Stimulated activated CD8-positive, alpha-beta memory T cell treated with anti-CD3 and anti-CD28 coated beads, Interleukin-12 subunit alpha, Interleukin-12 subunit beta, amount 100 ng/mL, for 24 hours (primary cell): ENCODE measurements around the gene ACOXL.
"Not testable (repeated sequence)": the region's sequence is repeated elsewhere in the genome, so short reads cannot be mapped to it uniquely, and the experiment has no call there.

Source experiments
- DNase-seq: peaks from one replicate; pipeline ENCODE4 v3.0.0-alpha.2; 2020; ENCODE audit errors: extremely low read depth

ACOXL gene

DNA sequence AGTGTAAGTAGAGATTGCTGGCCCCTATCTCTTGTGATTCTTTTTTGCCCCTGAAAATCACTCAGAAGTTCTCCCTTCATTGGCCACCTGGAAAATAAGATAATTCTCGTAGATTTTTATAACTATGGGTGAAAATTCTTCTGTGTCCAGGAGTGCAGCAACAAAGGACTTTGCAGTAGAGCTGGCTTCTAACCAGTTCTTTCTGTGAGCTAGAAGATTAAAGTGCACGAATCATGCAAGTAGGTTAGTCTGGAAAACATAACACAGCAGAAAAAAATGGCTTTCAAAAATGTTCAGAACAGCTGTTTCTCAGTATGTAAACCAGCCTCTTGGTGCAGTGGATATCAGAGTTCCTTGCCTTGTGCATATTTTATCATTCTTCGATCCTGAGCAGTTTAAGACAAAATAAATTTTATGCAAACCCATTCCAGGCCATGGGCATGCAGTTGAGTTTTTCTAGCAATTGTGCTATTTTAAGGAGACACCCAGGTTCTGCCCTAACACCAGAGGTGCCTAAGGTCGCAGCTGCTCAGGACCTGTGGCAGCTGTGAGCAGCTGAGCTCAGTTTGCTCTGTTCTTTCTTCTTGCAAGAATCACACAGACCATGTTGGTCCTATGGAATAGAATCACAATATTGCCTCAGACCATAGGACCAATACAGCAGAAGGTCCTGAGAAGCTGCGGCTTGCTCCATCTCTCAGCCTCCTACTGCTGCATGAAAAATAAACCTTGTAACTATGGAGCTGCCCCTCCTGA is 307.4 kb downstream of the ACOXL start:
- DNase-seq, result no peak

DNA sequence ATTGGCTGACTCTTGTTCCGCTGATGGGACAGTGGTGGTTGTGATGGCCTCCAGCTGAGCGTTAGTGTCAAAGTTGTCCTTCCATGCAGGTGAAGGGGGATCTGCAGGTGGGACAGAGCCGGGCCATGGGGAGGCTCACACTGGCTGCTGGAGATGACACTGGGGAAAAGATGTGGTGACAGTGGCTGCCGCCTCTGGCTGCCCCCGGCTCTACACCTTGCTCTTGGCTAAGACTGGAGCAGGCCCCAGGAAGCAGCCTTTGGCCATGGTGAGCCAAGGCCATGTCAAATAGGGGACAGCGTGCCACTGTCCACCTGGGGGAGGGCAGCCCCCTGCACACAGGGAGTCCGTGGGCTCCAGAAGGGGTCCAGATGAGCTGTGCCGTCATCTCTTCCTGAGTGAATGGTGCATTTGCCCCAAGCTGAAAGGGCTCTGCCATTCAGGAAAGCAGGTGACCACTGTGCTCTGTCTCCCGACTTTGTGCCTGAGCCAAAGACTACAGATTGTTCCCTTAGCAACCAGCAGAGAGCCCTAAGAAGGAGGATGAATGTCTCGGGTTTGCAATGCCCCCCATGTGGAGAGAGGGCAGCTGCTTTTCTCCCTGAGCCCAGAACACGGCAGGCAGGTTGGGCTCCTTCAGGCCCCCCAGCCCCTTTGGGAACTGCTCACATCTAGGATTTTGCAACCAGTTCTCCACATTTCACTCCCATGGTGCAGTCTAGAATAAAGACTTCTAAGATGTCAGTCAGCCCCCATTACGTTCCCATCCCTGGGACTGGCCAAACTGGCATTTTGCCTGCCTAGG is 309.2 kb downstream of the ACOXL start:
- no peak for DNase-seq

DNA sequence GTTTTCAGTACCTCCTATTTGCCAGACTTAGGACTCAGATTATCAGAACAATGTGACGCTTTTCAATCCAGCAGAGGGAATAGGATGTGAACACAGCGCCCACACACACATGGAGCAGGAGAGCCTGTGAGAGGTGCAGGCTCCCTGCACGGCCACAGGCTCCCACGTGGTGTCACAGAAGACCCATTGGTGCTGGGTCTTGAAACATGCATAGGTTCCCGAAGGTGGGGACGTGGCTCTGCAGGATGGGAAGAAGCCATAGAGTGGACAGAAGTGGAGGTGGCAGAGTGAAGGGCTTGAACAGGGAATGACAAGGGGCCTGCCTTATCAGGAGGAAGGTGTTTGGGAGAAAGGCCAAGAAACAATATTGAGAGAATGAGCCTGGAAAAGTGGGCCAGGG is 309.9 kb downstream of the ACOXL start:
- no peak for DNase-seq

DNA sequence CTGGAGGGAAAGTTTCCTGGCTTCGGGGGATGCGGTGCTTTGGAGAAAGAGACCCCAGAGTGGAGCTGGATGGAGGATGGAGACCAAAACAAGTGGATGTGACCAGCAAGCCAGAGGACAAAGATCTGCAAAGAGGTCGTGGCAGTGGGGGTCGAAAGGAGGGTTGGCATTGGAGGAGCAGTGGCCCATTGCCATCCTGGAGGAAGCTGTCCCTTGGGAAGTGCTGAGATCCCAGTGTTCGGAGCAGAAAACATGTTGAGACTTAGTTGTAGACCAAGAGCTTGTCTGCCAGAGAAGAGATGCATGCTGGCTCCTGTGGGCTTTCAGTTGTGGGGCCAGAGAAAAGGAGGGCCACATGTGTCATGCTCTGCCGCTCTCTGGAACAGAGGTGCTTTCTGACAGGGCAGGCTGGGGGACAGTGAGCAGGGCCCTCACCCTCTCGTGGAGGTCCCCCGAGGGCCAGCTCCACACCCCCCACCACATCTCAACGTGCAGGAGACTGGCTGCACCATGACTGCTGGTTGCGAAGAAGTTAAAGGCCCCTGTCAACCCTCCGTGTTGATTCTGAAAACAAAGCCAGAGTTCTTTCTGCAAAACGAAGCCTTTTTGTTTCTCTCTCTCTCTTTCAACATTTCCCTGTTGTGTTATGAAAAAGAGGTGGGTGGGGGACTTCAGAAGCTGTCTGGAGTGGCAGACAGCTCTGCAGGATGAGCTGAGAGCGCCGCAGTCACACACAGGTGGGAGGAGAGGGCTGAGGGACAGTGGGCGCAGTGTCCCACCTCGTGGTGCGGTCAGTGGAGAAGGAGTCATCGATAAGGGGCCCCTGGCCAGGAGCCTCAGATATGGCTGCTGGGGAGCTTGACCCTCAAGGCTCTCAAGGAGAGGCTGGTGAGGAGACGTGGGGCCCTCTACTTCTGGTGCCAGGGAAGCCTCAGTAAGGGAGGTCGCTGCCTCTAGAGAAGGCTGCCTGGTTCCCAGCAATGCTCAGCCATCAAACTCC is 310.7 kb downstream of the ACOXL start:
- no peak for DNase-seq

DNA sequence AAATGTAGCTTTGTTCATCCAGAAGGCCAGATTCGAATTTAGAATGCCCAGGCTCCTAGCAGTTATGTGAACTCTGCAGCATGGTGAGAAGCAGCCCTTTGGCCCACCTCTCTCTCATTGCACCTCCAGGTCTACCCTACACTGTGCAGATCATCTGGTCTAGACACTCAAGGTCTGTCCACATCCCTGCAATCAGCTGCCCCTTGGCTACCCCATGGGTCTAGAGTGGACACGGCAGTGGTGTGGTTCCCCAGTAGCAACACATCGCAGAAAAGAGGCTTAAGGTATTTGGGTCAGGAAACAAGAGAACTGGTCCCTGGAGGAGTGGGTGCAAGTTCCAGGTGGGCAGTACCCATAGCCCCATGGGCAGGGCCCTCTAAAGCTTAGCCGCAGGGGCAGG is 311.7 kb downstream of the ACOXL start:
- no peak for DNase-seq

DNA sequence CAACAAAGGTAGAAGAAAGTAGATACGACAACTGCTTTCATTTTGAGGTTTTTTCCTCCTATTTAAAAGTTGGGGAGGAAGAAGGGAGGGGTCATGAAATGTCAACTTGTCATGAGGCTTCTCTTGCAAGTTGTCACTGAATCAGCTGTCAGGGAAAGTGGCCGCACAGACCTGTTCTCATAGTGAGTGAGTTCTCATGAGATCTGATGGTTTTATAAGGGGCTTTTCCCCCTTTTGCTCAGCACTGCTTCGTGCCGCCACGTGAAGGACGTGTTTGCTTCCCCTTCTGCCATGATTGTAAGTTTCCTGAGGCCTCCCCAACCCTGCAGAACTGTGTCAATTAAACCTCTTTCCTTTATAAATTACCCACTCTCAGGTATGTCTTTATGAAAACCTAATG is 312.9 kb downstream of the ACOXL start:
- not testable (repeated sequence) for DNase-seq

DNA sequence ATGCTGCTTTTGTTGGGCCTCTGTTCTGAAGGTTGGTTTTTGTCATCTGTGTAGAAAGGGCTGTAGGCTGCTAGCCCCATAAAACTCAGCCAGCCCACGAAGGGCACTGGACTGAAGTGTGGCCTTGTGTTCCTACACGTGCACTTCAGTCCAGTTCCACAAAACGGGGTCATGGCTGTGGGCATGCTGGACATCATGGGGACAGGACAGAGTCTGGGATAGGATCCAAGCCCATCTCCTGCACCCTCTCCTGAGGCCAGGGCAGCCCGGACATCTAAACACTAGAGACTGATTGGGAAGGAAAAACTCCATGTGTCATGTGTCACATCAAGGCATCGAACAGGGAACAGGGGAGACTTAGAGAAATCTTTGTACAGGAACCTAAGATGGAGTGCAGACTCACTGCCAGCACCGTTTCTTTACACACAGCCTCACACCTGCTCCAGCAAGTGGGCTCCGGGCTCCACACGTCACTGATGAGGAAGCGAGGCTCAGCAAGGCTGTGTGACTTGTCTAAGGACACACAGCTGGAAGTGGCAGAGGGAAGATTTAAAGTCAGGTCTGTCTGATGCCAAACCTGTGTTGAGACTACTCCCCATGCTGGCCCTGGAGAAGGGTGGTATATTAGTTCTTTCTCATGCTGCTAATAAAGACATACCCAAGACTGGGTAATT is 313.5 kb downstream of the ACOXL start:
- no peak for DNase-seq

DNA sequence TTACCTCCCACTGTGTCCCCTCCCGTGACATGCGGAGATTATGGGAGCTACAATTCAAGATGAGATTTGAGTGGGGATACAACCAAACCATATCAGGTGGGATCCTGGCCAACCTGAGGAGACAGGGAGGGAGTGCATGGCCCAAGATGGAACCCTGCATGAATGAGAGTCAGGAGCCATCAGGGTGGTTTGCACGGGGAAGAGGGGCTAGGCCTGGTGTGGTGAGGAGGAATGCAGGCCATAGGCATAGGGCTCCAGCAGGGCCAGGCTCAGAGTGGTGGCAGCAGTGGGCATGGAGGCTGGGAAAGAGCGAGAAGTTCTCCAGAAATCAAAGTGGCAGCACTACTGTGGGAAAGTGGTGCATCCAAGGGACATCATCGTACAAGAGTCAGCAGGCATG is 314.3 kb downstream of the ACOXL start:
- DNase-seq, result no peak

DNA sequence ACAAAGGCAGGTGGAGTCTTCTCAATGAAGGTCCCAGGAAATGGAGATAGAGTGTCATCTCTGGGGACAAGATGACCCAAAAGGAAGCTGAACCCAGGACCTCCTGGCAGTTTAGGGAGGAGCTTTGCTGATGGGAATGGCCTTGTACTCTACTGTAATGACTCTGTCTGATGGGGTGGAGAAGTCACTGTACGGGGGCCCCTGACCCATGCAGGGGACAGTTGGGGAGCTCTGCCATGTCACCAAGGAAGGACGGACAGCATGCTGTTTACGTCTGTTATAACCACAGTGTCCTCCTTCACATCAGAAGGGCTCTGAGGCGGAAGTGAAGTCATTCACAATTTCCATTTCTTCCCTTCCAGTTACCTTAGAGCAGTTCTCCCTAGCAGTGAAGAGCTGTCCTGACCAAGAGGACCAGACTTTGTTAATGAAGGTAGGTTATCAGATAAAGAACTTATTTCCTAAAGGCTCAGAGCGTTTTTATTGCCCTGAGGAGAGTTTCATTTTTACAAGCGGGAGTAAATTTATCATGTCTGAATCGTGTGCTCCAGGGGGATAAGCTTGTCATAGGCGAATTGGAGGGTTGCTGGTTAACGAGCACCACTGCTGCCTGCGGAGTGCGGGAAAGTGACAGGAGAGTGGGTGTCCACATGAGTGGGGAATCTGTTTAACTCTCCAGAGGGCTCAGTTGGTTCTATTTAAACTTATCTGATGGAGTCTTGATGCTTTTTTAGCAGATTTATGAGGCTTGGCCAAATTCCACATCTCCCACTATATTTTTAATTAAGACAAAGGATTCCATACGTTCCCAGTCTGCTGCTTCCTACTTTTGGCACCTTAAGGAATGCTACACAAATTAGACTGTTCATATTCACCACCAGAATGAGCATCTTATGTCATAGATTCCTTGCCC is 316.7 kb downstream of the ACOXL start:
- no peak for DNase-seq

DNA sequence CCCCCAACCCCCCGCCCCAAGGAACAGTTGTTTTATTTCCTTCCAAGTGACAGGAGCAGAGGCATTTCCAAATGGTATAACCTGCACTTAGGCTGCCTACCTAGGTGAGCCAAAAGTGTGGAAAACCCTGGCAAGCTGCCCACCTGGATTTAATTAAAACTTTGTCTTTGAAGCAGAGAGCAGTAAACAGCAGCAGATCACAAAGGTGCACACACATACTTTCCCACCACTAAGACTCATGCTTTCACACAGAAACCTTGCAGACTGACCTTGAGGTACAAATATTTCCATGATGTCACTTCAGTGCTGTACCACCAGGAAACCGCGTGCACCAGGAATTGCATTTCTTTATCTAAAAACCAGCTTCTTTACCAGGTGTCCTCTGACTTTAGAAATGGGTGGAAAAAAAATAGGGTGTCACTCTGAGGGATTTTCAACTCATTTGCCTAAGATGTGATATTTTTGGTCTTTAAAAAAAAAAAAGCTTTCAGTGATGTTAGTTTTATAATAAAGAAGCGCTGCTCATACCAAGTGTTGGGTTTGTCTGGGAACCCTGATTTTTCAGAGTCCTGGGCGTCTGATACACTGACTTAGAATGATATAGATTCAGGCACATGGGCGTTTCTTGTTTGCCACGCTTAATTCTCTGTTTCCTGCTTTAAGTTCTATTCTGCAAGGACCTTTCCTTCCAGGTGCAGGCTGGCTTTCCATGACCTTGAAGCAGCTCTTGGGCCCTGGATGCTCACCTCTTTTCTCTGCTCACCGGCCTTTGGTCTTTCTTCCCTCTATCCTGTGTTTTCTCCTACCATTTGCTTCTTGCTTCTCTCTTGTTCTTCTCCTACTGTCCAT is 317.6 kb downstream of the ACOXL start:
- no peak for DNase-seq

DNA sequence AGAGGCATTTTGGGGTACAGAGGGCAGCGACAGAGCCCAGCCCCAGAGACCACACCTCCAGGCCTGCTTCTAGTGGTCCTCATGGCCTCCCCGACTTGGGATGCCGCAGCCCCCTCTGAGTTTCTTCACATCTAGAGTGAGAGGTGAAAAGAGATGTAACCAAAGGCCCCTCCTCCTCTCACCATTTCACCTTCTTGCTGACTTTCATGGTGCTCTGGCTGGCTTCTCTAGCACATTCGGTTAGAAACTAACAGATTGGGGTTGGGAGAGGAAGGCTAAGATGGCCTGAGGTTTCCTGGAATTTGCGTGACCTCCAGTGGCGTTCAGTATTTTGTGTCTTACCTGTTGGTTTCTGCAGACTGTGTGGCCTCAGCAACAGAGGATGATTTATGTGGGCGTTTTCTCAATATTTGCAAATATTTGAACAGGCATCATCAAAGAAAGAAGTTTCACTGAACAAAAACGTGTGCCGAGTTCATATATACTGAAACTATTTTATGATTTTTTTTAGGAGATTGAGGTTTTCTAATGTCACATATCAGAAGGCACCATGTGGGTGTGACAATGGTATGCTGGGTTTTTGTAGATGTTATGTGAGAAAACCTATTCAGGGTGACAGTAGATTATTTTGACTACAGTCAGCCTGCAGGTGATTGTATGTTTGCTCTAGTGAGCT is 318.5 kb downstream of the ACOXL start:
- no peak for DNase-seq

DNA sequence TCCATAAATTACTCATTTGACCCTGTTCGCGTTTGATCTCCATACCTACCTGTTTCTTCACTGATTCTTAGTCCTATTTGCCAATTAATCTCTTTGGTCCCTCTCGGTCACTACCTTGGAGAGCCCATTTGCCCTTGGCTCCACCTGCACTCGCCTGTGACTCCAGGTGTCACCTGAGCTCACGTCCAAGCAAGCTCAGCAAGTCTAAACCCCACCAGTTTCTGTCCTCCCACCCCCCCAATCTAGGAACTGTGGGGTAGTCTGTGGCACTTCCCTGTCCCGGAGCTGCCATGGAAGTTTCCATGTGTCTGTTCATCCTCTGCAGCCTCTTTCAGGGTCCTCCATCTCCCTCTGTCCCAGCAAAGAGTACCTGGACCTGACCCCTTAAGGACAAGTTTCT is 320.2 kb downstream of the ACOXL start:
- no peak for DNase-seq

DNA sequence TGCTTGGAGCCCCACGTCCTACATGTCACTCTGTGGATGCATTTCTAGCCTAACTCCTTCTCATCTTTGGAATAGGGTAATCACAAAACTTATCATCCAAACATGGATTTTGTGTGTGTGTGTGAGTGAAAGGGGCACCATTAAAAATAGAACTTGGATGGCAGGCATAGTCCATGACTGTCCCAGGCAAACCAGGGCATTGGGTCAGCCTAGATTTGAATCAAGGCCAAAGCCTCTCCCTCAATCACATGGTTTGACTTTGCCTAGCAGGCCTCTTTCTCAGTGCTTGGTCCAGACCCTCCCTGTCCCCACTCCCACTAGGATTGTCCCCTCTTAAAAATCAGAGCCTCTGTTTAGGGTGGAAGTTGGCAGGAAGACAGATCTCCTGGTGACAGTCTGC is 320.9 kb downstream of the ACOXL start:
- no peak for DNase-seq

DNA sequence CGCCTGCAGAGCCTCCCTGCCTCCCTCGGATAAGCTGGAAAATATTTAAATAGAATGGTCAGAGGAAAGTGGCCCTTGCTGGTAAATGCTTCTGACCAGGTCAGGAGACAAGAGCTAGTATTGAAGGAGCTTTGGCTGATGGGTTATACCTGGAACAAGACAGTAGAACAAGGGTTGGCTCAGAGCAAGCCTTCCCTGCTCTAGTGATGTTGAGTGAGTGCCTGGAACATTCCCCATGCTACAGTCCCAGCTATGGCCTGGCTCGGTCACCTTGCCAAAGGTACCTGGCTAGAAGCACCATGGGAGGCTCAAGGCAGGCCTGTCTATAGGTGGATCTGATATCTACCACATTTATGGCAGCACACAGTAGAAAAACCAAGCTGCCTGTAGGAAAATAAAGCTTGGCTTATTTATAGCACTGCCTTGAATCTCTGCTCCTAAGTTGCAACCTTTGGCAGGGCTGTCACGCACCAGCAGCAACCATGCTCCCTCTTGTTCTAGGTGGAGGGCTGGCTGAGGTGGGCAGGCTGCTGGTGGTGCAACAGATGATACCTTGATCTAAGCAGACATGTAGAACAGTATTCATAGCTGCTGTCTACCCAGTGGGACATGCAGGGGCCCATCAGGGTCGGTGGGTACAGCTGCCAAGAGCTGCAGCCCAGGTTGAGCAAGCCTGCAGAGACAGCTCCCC is 321.6 kb downstream of the ACOXL start:
- DNase-seq, result no peak

DNA sequence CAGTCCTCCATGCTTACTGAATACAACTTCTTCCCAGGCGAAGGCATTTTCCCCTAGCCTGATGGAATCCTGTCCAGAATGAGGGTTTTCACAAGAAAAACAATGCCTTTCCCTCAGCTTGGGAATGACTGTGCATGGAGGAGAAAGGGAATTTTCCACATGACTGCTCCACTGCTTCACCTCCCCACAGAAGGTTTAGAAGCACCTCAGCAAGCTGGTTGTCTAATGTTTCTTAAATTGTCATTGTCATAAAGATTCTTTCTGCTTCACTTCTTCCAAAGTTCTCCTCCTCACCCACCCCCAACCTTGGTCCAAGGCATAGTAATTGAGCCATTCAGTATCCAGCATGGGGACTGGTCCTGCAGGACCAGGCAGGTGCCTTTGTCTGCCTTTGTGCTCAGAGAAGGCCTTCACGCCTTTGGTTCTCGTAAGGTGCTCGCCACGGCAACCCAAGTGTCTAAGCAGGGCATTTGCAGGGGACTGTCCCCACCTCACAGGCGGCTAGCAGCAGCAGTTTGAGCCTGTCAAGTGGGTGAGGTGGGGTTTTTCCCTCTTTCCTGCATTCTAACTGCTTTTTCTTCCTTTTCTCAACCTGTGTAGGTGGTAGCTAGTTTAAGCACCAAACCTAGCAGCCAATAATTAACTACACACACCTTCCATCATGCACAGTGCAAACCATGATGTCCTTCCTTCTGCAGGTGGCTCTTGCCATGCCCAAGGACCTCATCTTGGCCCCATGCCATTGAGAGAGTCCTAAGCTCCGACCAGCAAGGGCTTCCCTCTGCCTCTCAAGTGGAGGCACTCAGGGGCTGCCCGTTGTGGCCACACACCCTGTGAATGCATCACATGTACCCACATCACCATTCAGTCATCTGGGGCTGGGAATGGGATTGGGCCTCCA is 322.7 kb downstream of the ACOXL start:
- no peak for DNase-seq

DNA sequence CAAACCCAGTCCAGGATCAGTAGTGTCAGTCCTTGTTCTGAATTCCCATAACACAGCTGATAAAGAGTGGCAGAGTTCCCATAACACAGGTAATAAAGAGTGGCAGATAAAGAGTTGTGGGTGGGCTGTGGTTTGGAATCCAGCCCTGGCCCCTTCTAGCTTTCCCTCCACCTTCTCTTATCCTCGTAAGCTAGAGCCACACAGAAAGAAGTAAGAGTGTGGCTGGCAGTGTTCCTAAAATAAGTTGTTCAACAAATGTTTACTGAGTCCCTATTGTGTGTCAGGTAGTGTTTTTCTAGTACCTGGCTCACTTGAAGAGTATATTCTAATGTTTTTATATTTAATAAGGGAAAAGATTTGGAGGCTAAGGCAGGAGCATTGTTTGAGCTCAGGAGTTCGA is 323.4 kb downstream of the ACOXL start:
- no peak for DNase-seq

DNA sequence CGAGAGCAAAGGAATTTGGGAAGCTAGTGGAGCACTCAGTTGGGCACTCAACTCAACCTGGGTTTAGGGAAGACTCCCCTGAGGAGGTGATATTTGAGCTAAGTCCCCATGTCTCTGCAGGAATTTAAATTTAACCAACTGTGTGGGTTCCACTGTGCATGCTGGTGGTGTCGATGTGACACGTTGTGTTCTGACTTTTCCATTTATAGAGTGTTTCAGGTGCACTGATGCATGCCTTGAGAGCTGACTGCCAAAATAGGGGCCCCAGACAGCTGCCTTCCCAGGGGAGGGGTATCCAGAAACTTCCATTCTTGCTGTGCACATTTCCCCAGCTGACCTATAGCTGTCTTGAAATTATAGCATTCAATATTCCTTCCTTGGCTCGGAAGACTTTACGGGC is 324.7 kb downstream of the ACOXL start:
- DNase-seq, result no peak
